HL-60 (cell line): ENCODE results near the gene EFCAB6.

Experiments
- DNase-seq, 2 experiments: peaks; one replicate each; pipeline ENCODE4 v3.0.0-alpha.2; 2010 to 2020; ENCODE audit warnings: low read depth in 1 of 2, low spot score in 1 of 2
- H3K27ac ChIP-seq: fragments of 250-450 bp; sonication (Bioruptor Pico); replicated peaks from 2 replicates; pipeline ENCODE4 v1.5.1; 2020; ENCODE audit warnings: mild to moderate bottlenecking, moderate library complexity
- H3K27me3 ChIP-seq: fragments of 250-450 bp; sonication (Bioruptor Pico); 2 replicates; pipeline ENCODE4 v1.5.1; 2021; ENCODE audit warnings: mild to moderate bottlenecking, moderate library complexity; ENCODE audit not compliant: insufficient read depth, poor library complexity, severe bottlenecking
- H3K4me3 ChIP-seq: replicated peaks from 2 replicates; pipeline ENCODE4 v1.5.1; 2011; ENCODE audit warnings: mild to moderate bottlenecking, control low read depth, low read length; ENCODE audit not compliant: insufficient read depth
- CTCF ChIP-seq: IDR thresholded peaks from one replicate; pipeline ENCODE4 v1.5.1; 2011; ENCODE audit warnings: low read length, control low read depth, inconsistent platforms; ENCODE audit not compliant: insufficient read depth
- GABPA ChIP-seq: IDR thresholded peaks from 2 replicates; pipeline ENCODE4 v1.6.1; 2012; ENCODE audit warnings: low read depth
- POLR2AphosphoS5 ChIP-seq: IDR thresholded peaks from 2 replicates; pipeline ENCODE4 v1.6.1; 2012; ENCODE audit warnings: low read depth
- REST ChIP-seq: IDR thresholded peaks from 2 replicates; pipeline ENCODE4 v1.6.1; 2012; ENCODE audit warnings: low read depth; ENCODE audit not compliant: insufficient replicate concordance
- SPI1 ChIP-seq: IDR thresholded peaks from 2 replicates; pipeline ENCODE4 v1.6.1; 2012; ENCODE audit warnings: low read depth, mild to moderate bottlenecking, borderline replicate concordance

EFCAB6 gene

GRCh38 chr22:43511276-43511910, 300.7 kb downstream of the EFCAB6 start:
- Histone ChIP-seq H3K4me3 (no peak overlapping the region), H3K27me3 (no peaks in the 10 kb centered on the region), H3K27ac (no peak overlapping the region)
- no peak for DNase-seq
- TF ChIP-seq REST (no peak), SPI1 (no peak), GABPA (no peak), CTCF (no peak), POLR2AphosphoS5 (no peak)

DNA sequence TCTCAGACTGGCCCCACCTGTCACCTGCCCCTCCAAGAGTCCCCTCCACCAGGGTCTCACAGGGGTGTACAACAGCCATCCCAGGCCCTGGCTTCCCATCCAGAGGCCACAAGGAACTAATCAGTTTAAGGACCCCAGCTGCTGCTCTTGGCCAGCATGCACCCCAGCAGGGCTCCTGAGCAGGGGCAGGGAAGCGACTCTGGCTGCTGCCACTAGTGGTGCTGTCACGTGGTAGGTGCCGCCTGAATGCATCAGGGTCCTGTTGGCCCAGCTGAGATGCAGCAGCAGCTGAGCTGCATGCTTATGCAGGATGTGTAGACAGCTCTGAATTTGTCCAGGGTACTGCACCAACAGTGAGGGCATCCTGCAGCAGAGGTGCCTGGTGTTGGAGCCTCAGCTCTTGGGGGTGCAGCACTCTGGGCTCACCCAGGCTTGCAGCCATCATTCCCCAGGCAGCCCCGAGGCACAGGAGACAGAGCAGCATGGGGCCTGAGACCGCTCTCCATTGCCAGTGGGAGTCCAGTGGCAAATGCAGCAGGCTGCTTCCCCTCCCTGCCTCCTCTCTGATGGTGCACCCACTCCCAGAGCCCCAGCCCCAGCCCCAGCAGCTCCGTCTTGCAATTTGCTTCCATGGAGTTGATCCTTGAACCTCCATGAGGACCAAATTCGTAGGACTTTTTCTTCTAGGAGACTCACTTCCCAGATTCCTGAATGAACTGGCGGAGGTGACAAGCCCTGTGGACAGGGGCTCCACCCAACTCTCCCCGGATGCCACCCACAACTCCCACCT, 301.6 kb downstream of the EFCAB6 start:
- no peak for DNase-seq
- Histone ChIP-seq H3K27me3 (no peaks in the 10 kb centered on the region), H3K27ac (no peak overlapping the region), H3K4me3 (no peak overlapping the region)
- TF ChIP-seq REST, result no peak
- TF ChIP-seq POLR2AphosphoS5, result no peak
- no peak for TF ChIP-seq GABPA
- no peak for TF ChIP-seq SPI1
- TF ChIP-seq CTCF, result no peak

GRCh38 chr22:43509337-43509736, 302.8 kb downstream of the EFCAB6 start:
- H3K27ac ChIP-seq, result no peak overlapping the region
- no peak for DNase-seq
- H3K27me3 ChIP-seq, result no peaks in the 10 kb centered on the region
- no peak overlapping the region for H3K4me3 ChIP-seq
- TF ChIP-seq REST (no peak), CTCF (no peak)
